ENCODE results near the gene AMIGO3.

GRCh38 chr3:49700014-49700413, 19.5 kb downstream of the AMIGO3 start:
- TF ChIP-seq, protein P1, sequence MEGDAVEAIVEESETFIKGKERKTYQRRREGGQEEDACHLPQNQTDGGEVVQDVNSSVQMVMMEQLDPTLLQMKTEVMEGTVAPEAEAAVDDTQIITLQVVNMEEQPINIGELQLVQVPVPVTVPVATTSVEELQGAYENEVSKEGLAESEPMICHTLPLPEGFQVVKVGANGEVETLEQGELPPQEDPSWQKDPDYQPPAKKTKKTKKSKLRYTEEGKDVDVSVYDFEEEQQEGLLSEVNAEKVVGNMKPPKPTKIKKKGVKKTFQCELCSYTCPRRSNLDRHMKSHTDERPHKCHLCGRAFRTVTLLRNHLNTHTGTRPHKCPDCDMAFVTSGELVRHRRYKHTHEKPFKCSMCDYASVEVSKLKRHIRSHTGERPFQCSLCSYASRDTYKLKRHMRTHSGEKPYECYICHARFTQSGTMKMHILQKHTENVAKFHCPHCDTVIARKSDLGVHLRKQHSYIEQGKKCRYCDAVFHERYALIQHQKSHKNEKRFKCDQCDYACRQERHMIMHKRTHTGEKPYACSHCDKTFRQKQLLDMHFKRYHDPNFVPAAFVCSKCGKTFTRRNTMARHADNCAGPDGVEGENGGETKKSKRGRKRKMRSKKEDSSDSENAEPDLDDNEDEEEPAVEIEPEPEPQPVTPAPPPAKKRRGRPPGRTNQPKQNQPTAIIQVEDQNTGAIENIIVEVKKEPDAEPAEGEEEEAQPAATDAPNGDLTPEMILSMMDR (IDR thresholded peaks at IDR 0.05 in 2 of 3, conservative IDR thresholded peaks at IDR 0.05 in 1 of 3; ENCODE audit: borderline replicate concordance in 1 of 3, insufficient read depth in 1 of 3, low read depth in 2 of 3, low read length in 2 of 3) = no peak
- TF ChIP-seq REST (IDR thresholded peaks at IDR 0.05; ENCODE audit: low read depth) (no peak), POLR2A (IDR thresholded peaks at IDR 0.05; ENCODE audit: borderline replicate concordance, extremely low read depth, insufficient read depth, insufficient read length) (no peak), SIN3A (IDR thresholded peaks at IDR 0.05; ENCODE audit: low read depth) (no peak), EZH2 (IDR thresholded peaks at IDR 0.05) (no peak), RAD21 (IDR thresholded peaks at IDR 0.05; ENCODE audit: low read depth) (no peak), SP1 (IDR thresholded peaks at IDR 0.05; ENCODE audit: low read depth) (no peak), YY1 (IDR thresholded peaks at IDR 0.05; ENCODE audit: extremely low read depth, insufficient replicate concordance, low read depth, low read length) (no peak), EZH2phosphoT487 (IDR thresholded peaks at IDR 0.05; ENCODE audit: borderline replicate concordance) (no peak), POLR2AphosphoS5 (IDR thresholded peaks at IDR 0.05; ENCODE audit: low read depth, low read length) (no peak), ZNF274 (IDR thresholded peaks at IDR 0.05; ENCODE audit: low read depth, low read length) (no peak), EGR1 (IDR thresholded peaks at IDR 0.05; ENCODE audit: low read depth) (no peak)
- TF ChIP-seq, protein P2, sequence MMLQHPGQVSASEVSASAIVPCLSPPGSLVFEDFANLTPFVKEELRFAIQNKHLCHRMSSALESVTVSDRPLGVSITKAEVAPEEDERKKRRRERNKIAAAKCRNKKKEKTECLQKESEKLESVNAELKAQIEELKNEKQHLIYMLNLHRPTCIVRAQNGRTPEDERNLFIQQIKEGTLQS (IDR thresholded peaks at IDR 0.05) = no peak
- TF ChIP-seq, protein P3, sequence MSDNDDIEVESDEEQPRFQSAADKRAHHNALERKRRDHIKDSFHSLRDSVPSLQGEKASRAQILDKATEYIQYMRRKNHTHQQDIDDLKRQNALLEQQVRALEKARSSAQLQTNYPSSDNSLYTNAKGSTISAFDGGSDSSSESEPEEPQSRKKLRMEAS (IDR thresholded peaks at IDR 0.05) = no peak

All from HCT116 (cell line).